Fibroblast of lung (primary cell): ENCODE data around the gene DDRGK1.

Experiments used
- EZH2 ChIP-seq: IDR thresholded peaks from 2 replicates; pipeline ENCODE4 v1.5.1; 2012; ENCODE audit warnings: low read length, control low read depth, mild to moderate bottlenecking; ENCODE audit errors: missing control alignments
- TF ChIP-seq, protein P1 (sequence below), 2 donors: IDR thresholded peaks in 1 of 2; conservative IDR thresholded peaks in 1 of 2; 1 replicate in 1 of 2; 2 replicates in 1 of 2; pipeline ENCODE4 v1.5.1; 2011 to 2012; ENCODE audit warnings: low read length in 2 of 2, control low read depth in 1 of 2, inconsistent platforms in 1 of 2, low read depth in 1 of 2, mild to moderate bottlenecking in 1 of 2

DNA sequence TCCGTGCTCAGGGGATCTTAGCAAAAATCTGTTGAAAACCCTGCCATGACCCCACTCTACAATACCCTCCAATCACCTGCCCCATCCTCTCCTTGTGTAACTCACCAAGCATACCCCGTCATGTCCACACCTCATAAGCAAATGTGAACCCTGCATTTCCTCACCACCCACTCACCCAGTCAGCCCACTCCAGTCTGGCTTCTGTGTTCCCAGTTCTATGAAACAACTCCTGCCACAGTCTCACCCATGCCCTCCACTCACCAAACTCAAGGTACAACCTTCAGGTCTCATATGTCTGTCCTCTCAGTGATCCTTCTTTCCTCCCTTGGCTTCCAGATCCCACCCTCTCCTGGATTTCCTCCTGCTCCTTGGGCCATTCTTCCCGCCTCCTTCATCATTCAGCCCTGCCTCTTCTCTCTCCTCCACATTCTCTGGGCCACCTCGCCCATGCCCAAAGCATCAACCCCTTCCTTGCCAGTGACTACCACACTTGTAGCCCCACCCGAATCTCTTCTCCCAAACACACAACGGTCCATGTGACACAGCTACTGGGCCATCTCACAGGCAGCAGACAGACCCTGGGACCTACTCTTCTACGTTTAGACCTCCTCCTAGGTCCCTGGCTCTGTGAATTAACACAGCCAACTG is 8.8 kb downstream of the DDRGK1 start:
- TF ChIP-seq, protein P1, sequence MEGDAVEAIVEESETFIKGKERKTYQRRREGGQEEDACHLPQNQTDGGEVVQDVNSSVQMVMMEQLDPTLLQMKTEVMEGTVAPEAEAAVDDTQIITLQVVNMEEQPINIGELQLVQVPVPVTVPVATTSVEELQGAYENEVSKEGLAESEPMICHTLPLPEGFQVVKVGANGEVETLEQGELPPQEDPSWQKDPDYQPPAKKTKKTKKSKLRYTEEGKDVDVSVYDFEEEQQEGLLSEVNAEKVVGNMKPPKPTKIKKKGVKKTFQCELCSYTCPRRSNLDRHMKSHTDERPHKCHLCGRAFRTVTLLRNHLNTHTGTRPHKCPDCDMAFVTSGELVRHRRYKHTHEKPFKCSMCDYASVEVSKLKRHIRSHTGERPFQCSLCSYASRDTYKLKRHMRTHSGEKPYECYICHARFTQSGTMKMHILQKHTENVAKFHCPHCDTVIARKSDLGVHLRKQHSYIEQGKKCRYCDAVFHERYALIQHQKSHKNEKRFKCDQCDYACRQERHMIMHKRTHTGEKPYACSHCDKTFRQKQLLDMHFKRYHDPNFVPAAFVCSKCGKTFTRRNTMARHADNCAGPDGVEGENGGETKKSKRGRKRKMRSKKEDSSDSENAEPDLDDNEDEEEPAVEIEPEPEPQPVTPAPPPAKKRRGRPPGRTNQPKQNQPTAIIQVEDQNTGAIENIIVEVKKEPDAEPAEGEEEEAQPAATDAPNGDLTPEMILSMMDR (conservative IDR thresholded peaks at IDR 0.05 in 1 of 2, IDR thresholded peaks at IDR 0.05 in 1 of 2; ENCODE audit: low read depth in 1 of 2, low read length in 2 of 2) = no peak
- no peak for TF ChIP-seq EZH2
